COR-L47 (cell line): ENCODE data around the gene MOSMO.
"Not testable (repeated sequence)": the region's sequence is repeated elsewhere in the genome, so short reads cannot be mapped to it uniquely, and the experiment has no call there.

Source experiments
- DNase-seq: peaks from one replicate; lab custom pipeline; 2025; lab: John Stamatoyannopoulos, UW

The MOSMO gene

DNA sequence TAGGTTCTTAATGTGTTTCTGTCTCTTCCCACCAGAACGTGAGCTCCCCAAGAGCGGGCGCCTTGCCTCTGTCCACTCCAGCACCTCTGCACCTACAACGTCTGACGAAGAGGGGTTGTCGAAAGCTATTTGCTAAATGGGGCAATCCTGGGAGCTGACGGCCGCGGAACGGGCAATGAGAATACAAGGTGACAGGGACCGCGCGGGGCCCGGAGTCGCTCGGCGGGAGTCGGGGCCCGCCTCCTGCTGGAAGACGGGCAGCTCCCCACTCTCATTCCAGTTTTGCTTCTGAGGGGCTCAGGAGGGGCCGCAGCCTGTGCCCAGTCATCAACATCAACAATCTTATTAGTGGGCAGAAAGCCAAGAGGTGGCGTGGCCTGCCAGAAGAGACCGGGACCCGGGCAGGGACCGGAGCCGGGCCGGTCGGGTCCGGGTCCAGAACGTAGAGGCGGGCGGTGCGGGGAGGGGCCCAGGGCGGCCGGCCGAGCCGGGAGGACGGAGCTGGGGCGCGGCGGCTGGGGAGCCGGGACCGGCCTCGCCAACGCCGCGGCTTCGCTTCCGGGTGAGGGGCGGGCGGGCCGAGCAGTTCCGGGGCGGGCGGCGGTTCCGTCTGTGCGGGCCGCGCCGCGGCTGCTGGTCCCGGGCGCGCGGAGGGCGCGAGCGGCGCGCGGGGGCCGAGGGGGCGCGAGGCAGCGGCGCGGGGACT is at the start of gene MOSMO:
Gene MOSMO (plus strand): TSS at position 603 of the 706 bp plus-strand sequence. CDS start 191 bp downstream, outside the sequence.
- DNase-seq = peak; percentile 13

DNA sequence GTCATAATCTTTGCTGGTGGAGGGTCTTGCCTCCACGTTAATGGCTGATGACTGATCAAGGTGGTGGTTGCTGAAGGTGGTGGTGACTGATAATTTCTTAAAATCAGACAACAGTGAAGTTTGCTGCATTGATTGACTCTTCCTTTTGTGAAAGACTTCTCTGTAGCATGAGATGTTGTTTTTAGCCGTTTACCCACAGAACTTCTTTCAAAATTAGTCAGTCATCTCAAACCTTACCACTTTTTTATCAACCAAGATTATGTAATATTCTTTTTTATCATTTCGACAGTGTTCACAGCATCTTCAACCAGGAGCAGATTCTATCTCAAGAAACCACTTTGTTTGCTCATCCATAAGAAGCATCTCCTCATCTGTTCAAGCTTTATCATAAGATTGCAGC is 48.9 kb upstream of the MOSMO start:
- DNase-seq = no peak

DNA sequence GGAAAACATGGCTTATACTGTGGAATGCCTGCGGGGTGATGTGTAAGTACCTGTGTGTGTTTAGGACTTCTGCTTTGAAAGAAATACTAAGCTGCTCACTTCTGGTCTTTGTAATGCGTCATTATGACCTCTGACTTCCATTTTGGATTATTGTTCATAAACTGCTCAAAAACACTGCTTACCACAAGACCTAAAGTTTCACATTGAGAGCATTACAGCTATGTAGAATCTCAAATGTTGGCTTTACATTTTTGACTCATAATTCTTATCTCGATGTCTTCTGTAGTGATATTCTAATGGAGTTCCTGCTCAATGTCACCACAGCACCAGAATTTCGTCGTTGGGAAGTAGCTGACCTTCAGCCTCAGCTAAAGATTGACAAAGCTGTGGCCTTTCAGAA is 45.4 kb upstream of the MOSMO start:
- DNase-seq = no peak

DNA sequence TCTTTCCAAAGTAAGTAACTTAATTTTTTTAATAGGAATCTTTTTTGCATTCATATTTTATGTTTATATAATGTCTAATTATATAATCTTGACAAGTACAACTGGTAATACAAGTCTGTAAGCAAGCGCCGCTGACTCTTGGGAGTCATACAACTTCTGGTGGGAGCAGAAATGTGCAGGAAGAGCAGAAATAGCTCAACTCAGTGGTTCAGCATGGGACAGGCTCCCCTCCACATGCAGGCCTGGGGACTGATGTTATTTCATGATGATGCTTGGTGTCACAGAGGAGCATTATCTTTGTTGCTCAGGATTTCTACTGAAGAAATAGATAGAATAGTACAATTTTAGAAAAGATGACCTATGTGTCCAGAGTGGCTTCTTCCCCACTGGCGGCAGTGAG is 44.0 kb upstream of the MOSMO start:
- DNase-seq = no peak

DNA sequence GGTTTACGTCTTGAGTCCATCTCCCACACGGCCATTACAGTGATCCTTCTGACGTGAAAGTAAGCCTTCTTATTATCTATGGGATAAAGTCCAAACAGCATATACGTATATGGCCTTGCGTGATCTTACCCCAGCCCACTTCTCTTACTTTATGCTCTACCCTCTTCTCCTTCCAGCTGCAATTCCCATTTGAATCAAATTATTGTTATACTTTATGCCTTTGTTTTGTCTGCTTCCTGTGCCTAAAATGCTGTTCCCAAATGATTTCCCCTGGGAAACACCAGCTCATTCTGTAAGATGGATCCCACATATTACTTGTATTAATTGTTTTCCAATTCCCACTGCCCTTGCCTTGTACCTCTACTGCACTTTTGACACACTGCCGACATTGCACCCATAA is 43.6 kb upstream of the MOSMO start:
- DNase-seq = no peak

- no peak for DNase-seq
These were observed 36.1 kb upstream of the MOSMO start for GRCh38 chr16:21971856-21972255.

- no peak for DNase-seq
These were observed 34.0 kb upstream of the MOSMO start for GRCh38 chr16:21973945-21974344.

- no peak for DNase-seq
These were observed 27.9 kb upstream of the MOSMO start for GRCh38 chr16:21980032-21980431.

DNA sequence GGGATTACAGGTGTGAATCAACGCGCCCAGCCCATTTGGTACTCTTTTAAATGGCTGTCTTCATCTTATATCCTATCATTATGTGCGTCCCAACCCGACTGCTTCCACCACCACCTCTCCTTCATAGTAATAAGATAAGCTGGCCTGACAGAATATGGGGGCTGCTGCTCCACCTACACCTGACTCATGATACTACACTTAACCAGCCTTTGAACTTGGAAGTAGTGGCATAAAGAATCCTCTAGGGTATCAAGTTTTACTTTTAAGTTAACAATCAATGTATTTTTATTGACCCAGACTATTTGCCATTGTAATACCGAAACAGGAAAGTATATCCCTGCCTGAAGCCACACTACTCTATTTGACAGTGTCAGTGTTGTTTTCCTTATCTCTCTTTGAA is 25.8 kb upstream of the MOSMO start:
- no peak for DNase-seq

DNA sequence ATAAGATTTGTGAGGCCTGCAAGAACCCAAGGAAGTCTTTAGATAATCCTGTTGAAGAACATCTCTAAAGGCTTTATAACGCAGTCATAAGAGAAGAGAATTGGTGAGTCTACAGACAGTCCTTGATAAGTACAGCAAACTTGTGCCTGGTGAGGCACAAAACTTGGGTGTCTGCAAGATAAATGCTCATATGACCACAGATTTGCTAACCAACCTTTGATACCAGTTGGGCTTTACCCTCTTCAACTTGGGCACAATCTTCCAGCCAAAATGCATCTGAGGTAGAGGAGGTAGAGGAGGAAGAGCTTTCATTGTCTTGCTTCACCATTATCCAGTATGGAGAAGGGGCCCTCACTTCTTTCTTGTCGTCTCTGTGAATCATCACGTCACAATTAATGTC is 23.8 kb upstream of the MOSMO start:
- DNase-seq = no peak

- no peak for DNase-seq
These were observed 22.4 kb upstream of the MOSMO start for GRCh38 chr16:21985524-21985923.

DNA sequence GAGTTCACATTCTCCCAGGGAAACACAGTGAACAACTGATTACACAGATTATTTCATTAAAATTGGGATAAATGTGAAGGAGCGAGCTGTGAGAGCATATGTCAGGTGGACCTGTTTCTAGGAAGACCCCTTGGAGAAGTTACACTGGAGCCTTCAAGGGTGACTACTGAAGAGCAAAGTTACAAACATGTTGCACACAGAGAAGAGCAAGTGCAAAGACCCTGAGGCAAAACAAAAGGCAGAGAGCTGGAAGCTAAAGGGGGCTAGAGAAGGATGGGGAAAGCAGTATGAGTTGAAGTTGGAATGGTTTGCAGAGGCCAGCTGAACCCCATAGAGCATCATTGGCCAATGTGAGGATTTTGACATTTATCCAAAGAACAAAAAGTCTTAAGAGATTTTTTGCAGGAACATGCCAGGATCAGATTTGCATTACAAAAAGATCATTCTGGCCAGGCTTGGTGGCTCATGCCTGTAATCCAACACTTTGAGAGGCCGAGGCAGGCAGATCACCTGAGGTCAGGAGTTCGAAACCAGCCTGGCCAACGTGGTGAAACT is 21.1 kb upstream of the MOSMO start:
- no peak for DNase-seq

GRCh38 chr16:21987498-21987897 is 20.4 kb upstream of the MOSMO start:
- no peak for DNase-seq

- DNase-seq = no peak
These were observed 18.8 kb upstream of the MOSMO start for GRCh38 chr16:21989133-21989532.

DNA sequence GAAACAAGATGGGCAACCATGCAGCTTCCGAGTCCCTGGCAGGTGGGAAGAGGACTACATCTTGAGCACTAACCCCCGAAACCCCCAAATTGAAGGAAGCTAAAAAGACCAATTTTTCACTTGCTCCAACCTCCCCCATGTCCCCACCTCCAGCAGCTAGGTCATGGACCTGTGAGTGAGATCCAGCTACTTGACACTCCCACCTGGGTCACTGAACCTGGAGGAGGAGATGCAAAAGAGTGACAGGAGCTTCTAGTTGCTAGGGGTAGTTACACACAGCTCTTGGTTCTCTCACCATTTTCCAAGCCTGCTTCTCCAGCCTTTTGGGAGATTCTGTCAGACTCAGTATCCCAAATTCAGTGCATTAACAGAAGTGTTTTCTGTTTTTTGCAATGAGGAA is 18.2 kb upstream of the MOSMO start:
- DNase-seq = no peak

DNA sequence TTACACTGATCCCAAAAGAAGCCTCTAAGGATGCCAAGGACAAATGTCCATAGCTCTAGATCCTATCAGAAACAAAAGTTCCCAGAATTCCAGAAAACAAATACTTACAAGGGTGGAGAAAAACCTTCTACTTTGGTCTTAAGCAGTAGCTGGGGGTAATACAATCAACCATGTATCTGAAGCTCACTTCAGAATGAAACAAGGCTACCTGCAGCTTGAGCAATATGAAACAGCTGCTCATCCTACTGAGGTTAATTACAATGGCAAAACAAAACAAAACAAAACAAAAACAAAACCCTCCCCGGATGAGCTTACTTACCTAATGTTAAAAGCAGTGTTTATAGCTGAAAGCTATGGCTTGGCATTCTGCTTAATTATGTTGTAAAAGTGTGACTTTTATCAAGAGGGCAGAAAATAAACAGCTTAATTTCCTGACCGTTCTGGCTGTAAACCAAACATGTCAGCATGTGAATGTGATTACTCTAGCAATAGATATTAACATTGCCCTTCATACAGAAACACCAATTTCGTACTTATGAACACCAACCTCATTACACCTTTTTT is 17.4 kb upstream of the MOSMO start:
- peak; percentile 68 for DNase-seq

DNA sequence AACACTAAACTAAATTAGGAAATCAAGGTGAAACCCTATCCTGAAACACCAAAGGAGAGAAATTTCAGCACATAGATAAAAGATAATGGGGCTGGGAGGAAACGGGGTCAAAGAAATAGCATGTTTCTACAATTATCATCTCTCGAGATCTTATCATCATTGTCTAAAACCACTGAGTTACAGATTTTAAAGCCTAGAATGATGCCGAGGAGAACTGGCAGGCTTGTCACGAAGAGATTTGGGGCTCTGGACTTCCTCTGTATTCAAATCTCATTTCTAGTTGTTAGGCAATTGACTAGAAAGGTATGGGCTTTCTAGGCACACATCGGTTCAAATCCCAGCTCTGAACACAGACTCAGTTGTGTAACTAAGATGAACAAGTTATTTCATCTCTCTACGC is 16.3 kb upstream of the MOSMO start:
- no peak for DNase-seq

DNA sequence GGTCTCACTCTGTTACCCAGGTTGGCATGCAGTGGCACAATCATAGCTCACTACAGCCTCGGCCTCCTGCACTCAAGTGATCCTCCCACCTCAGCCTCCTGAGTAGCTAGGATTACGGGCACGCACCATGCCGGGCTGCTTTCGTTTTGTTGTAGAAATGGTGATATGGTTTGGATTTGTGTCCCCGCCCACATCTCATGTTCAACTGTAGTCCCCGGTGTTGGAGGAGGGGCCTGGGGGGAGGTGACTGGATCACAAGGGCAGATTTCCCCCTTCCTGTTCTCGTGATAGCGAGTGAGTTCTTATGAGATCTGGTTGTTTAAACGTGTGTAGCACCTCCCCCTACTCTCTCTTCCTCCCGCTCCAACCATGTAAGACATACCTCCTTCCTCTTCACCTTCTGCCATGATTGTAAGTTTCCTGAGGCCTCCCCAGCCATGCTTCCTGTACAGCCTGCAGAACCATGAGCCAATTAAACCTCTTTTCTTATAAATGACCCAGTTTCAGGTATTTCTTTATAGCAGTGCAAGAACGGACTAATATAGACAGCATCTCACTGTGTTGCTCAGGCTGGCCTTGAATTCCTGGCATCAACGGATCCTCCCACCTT is 12.9 kb upstream of the MOSMO start:
- no peak for DNase-seq

DNA sequence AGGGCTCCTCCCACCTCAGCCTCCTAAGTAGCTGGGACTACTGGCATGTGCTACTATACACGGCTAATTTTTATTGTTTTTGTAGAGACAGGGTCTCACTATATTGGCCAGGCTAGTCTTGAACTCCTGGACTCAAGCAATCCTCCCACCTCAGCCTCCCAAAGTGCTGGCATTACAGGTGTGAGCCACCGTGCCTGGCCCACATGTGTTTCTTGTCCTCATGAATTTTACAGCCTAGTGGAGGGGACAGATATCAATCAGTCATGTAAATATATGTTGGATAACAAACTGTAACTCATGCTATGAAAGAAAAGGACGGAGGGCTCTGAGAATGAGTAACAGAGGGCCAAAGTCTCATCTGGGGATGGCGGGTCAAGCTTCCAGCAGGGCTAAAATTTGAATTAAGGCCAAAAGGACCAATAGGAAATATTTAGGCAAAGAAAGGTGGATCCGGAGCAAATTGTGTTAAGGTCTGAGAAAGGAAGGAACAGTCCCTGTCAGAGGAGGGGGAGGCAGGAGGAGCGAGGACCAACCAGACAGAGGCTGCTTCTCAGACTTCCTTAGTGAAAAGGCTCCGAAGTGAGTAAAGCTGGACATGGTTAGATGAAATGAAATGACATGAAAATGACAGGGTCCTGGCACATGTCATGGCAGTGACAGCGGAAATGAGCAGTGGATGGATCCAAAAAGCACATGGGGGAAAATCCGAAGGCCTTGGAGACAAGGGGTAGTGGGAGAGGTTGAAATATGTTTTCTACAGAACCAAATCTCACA is 10.8 kb upstream of the MOSMO start:
- DNase-seq = no peak

- no peak for DNase-seq
These were observed 10.0 kb upstream of the MOSMO start for GRCh38 chr16:21997697-21998480.

DNA sequence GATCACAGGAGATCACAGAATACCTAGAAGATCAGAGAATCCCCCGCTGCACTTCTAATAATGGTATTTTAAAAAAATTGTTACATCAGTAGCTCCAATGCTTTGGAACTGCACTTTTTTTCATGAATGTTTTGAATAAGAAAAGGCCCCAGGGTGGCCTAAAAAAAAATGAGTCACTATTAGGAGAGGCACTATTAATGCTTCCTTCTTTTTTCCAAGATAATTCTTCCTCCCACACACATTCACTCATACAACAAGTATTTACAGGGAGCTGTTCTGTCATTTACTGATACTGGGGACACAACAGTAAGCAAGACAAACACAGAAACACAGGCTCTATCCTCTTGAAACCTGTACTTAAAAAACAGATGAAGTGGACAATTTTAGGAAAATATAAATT is 6.3 kb upstream of the MOSMO start:
- no peak for DNase-seq

DNA sequence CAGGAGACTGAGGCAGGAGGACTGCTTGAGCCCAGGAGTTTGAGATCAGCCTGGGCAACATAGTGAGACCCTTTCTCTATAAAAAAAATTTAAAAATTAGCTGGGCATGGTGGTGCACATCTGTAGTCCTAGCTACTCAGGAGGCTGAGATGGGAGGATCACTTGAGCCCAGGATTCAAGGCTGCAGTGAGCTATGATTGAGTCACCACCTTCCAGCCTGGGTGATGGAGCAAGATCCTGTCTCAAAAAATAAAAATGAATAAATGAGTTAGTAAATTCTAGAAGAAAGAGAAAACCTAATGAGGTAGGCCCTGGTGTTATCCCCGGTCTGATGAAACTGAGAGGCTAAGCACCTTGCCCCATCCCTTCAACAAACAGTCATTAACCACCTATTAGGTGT is 5.9 kb upstream of the MOSMO start:
- DNase-seq = not testable (repeated sequence)
